GM23338 (cell line): ENCODE results near the gene SESN1. TPM values are rescaled to one million over a fixed set of nuclear protein-coding genes. Genes with fewer than 3 reads are reported as not detected.

Experiments used
- ATAC-seq: fragments of 200-7000 bp; cut with Tn5 transposase; 3 replicates; pipeline ENCODE4 v1.9.1; 2020
- DNase-seq: peaks from one replicate; pipeline ENCODE4 v3.0.0-alpha.2; 2015; ENCODE audit warnings: low spot score
- H2AFZ ChIP-seq: fragments of 200-600 bp; sonication (generic); 2 replicates; pipeline ENCODE4 v1.8.0; 2016; ENCODE audit warnings: antibody characterized with exemption, mild to moderate bottlenecking, moderate library complexity
- H3F3A ChIP-seq: fragments of 200-600 bp; sonication (generic); replicated peaks from 2 replicates; pipeline ENCODE4 v1.8.0; 2017; ENCODE audit warnings: antibody characterized with exemption, mixed run types, low read depth
- H3K27ac ChIP-seq: fragments of 200-600 bp; sonication (generic); 2 replicates; pipeline ENCODE4 v1.6.1; 2016; ENCODE audit warnings: low read depth
- H3K27me3 ChIP-seq: fragments of 200-600 bp; sonication (generic); 2 replicates; pipeline ENCODE4 v1.8.0; 2016; ENCODE audit warnings: mild to moderate bottlenecking, mixed run types, moderate library complexity; ENCODE audit not compliant: insufficient read depth
- H3K36me3 ChIP-seq: fragments of 200-600 bp; sonication (generic); 2 replicates; pipeline ENCODE4 v1.8.0; 2016; ENCODE audit warnings: mild to moderate bottlenecking; ENCODE audit not compliant: insufficient read depth
- H3K4me1 ChIP-seq: fragments of 200-600 bp; sonication (generic); 2 replicates; pipeline ENCODE4 v1.8.0; 2016; ENCODE audit warnings: mild to moderate bottlenecking, moderate library complexity; ENCODE audit not compliant: insufficient read depth
- H3K4me2 ChIP-seq: fragments of 200-600 bp; sonication (generic); 2 replicates; pipeline ENCODE4 v1.7.1; 2017; ENCODE audit warnings: mixed run types
- H3K4me3 ChIP-seq: fragments of 200-600 bp; sonication (generic); 2 replicates; pipeline ENCODE4 v1.6.1; 2016; ENCODE audit warnings: mixed run types
- H3K79me2 ChIP-seq: fragments of 200-600 bp; sonication (generic); replicated peaks from 2 replicates; pipeline ENCODE4 v1.8.0; 2017; ENCODE audit warnings: mild to moderate bottlenecking; ENCODE audit not compliant: insufficient read depth
- H3K9me2 ChIP-seq: fragments of 200-600 bp; sonication (generic); 2 replicates; pipeline ENCODE4 v1.8.0; 2017; ENCODE audit not compliant: insufficient read depth
- H4K20me1 ChIP-seq: fragments of 200-600 bp; sonication (generic); replicated peaks from 2 replicates; pipeline ENCODE4 v1.8.0; 2017; ENCODE audit warnings: mild to moderate bottlenecking; ENCODE audit not compliant: insufficient read depth
- H3K27ac Mint-ChIP-seq: 2 replicates; pipeline ENCODE4 v1.8.0; 2020; ENCODE audit warnings: inconsistent platforms, mild to moderate bottlenecking, moderate library complexity, mixed read lengths
- H3K27me3 Mint-ChIP-seq: 3 replicates; pipeline ENCODE4 v1.8.0; 2022; ENCODE audit warnings: low read depth, mild to moderate bottlenecking, moderate library complexity, mixed read lengths, inconsistent platforms; ENCODE audit not compliant: insufficient read depth, poor library complexity
- H3K36me3 Mint-ChIP-seq: 3 replicates; pipeline ENCODE4 v1.8.0; 2021; ENCODE audit warnings: low read depth, mild to moderate bottlenecking, inconsistent platforms, moderate library complexity, mixed read lengths
- H3K4me1 Mint-ChIP-seq: 3 replicates; pipeline ENCODE4 v1.8.0; 2020; ENCODE audit warnings: mild to moderate bottlenecking, inconsistent platforms, mixed read lengths
- H3K4me3 Mint-ChIP-seq: 3 replicates; pipeline ENCODE4 v1.8.0; 2021; ENCODE audit warnings: moderate library complexity, mild to moderate bottlenecking, inconsistent platforms, mixed read lengths
- H3K9me3 Mint-ChIP-seq: 3 replicates; pipeline ENCODE4 v1.8.0; 2020; ENCODE audit warnings: moderate library complexity, mild to moderate bottlenecking, inconsistent platforms, mixed read lengths
- CREB1 ChIP-seq: fragments of 250-450 bp; sonication (Bioruptor Pico); IDR thresholded peaks from 2 replicates; pipeline ENCODE4 v1.5.0; 2020; ENCODE audit warnings: low read depth, mild to moderate bottlenecking, moderate library complexity
- EZH2 ChIP-seq: fragments of 200-600 bp; sonication (generic); IDR thresholded peaks from one replicate; pipeline ENCODE4 v1.8.0; 2017; ENCODE audit warnings: antibody characterized with exemption, mild to moderate bottlenecking, low read depth; ENCODE audit not compliant: unreplicated experiment
- EZH2phosphoT487 ChIP-seq: fragments of 200-600 bp; sonication (generic); IDR thresholded peaks from one replicate; pipeline ENCODE4 v1.8.1; 2018; ENCODE audit warnings: antibody characterized with exemption; ENCODE audit not compliant: unreplicated experiment
- JUNB ChIP-seq: IDR thresholded peaks from one replicate; pipeline ENCODE4 v1.6.1; 2016; ENCODE audit warnings: antibody characterized with exemption; ENCODE audit not compliant: unreplicated experiment
- NANOG ChIP-seq: IDR thresholded peaks from 2 replicates; pipeline ENCODE4 v1.6.1; 2016; ENCODE audit warnings: antibody characterized with exemption, borderline replicate concordance
- POLR2AphosphoS5 ChIP-seq: IDR thresholded peaks from 2 replicates; pipeline ENCODE4 v1.6.1; 2016; ENCODE audit warnings: antibody characterized with exemption, low read depth
- STAT1 ChIP-seq: IDR thresholded peaks from one replicate; pipeline ENCODE4 v1.6.1; 2016; ENCODE audit warnings: antibody characterized with exemption; ENCODE audit not compliant: unreplicated experiment
- ZNF114 ChIP-seq: fragments of 250-450 bp; sonication (Bioruptor Pico); IDR thresholded peaks from 2 replicates; pipeline ENCODE4 v1.5.0; 2020; ENCODE audit warnings: mild to moderate bottlenecking, moderate library complexity
- polyA plus RNA-seq: library from polyadenylated mRNA; unstranded; fragments of >200 nt; fragmentation: Nextera tagmentation; extraction: Ambion mirVana; gene quantifications from 2 replicates; pipeline ENCODE4 v1.2.1, GENCODE V29; 2016
- total RNA-seq: library from RNA; depleted of rRNA; stranded (reverse); fragments of >200 nt; shearing (Covaris generic); gene quantifications from 2 replicates; pipeline ENCODE4 v1.2.3, GENCODE V29; 2014
- TF ChIP-seq, protein P1 (sequence below): IDR thresholded peaks from one replicate; pipeline ENCODE4 v1.6.1; 2018; ENCODE audit warnings: antibody characterized with exemption; ENCODE audit not compliant: unreplicated experiment
- TF ChIP-seq, protein P2 (sequence below), 2 experiments: fragments of 200-600 bp in 1 of 2; sonication (generic) in 1 of 2; conservative IDR thresholded peaks; 2 replicates each; pipeline versions ENCODE4 v1.5.1 to v1.6.1; 2016 to 2017; ENCODE audit warnings: antibody characterized with exemption in 2 of 2, low read depth in 2 of 2, mild to moderate bottlenecking in 2 of 2, moderate library complexity in 1 of 2
- TF ChIP-seq, protein P3 (sequence below): fragments of 250-450 bp; sonication (Bioruptor Pico); IDR thresholded peaks from 2 replicates; pipeline ENCODE4 v1.5.0; 2020; ENCODE audit warnings: mild to moderate bottlenecking, moderate library complexity

The SESN1 gene
- total and polyA plus RNA-seq, 2 experiments from 2014 or later = 26.2 to 36.4 TPM

GRCh38 chr6:108999428-108999827 is 95.2 kb downstream of the SESN1 start (continued):
- TF ChIP-seq, protein P1, sequence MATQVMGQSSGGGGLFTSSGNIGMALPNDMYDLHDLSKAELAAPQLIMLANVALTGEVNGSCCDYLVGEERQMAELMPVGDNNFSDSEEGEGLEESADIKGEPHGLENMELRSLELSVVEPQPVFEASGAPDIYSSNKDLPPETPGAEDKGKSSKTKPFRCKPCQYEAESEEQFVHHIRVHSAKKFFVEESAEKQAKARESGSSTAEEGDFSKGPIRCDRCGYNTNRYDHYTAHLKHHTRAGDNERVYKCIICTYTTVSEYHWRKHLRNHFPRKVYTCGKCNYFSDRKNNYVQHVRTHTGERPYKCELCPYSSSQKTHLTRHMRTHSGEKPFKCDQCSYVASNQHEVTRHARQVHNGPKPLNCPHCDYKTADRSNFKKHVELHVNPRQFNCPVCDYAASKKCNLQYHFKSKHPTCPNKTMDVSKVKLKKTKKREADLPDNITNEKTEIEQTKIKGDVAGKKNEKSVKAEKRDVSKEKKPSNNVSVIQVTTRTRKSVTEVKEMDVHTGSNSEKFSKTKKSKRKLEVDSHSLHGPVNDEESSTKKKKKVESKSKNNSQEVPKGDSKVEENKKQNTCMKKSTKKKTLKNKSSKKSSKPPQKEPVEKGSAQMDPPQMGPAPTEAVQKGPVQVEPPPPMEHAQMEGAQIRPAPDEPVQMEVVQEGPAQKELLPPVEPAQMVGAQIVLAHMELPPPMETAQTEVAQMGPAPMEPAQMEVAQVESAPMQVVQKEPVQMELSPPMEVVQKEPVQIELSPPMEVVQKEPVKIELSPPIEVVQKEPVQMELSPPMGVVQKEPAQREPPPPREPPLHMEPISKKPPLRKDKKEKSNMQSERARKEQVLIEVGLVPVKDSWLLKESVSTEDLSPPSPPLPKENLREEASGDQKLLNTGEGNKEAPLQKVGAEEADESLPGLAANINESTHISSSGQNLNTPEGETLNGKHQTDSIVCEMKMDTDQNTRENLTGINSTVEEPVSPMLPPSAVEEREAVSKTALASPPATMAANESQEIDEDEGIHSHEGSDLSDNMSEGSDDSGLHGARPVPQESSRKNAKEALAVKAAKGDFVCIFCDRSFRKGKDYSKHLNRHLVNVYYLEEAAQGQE = no peak
- TF ChIP-seq, protein P2, sequence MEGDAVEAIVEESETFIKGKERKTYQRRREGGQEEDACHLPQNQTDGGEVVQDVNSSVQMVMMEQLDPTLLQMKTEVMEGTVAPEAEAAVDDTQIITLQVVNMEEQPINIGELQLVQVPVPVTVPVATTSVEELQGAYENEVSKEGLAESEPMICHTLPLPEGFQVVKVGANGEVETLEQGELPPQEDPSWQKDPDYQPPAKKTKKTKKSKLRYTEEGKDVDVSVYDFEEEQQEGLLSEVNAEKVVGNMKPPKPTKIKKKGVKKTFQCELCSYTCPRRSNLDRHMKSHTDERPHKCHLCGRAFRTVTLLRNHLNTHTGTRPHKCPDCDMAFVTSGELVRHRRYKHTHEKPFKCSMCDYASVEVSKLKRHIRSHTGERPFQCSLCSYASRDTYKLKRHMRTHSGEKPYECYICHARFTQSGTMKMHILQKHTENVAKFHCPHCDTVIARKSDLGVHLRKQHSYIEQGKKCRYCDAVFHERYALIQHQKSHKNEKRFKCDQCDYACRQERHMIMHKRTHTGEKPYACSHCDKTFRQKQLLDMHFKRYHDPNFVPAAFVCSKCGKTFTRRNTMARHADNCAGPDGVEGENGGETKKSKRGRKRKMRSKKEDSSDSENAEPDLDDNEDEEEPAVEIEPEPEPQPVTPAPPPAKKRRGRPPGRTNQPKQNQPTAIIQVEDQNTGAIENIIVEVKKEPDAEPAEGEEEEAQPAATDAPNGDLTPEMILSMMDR (conservative IDR thresholded peaks at IDR 0.05; ENCODE audit: low read depth in 2 of 2) = no peak
- no peak for TF ChIP-seq CREB1
- no peak for TF ChIP-seq EZH2phosphoT487
- no peak for TF ChIP-seq JUNB
- no peak for TF ChIP-seq NANOG
- no peak for TF ChIP-seq EZH2
- TF ChIP-seq ZNF114 (CRISPR knock-in tag) = no peak
- TF ChIP-seq STAT1 = no peak

- ATAC-seq (no peak), DNase-seq (no peak)
- Histone ChIP-seq H3K27me3 (no peaks in the 10 kb centered on the region), H3F3A (no peaks in the 10 kb centered on the region), H3K79me2 (peaks cover 3% of the 10 kb centered on the region; the same call in 1 of the 2 replicates), H4K20me1 (0 out of 2 replicates have a peak, but pooled peaks cover 3% of the 10 kb centered on the region), H3K4me1 (no peaks in the 10 kb centered on the region), H2AFZ (no peak overlapping the region), H3K36me3 (peaks cover 5% of the 10 kb centered on the region; the same call in 1 of the 2 replicates), H3K9me2 (no peaks in the 10 kb centered on the region), H3K27ac (no peak overlapping the region), H3K4me3 (no peak overlapping the region), H3K4me2 (no peak overlapping the region)
- Mint-ChIP-seq H3K4me3 (no peak overlapping the region), H3K27ac (no peak overlapping the region), H3K9me3 (no peaks in the 10 kb centered on the region), H3K4me1 (no peaks in the 10 kb centered on the region), H3K36me3 (peaks cover 12% of the 10 kb centered on the region; the same call in 2 of the 3 replicates), H3K27me3 (no peaks in the 10 kb centered on the region)
- TF ChIP-seq, protein P3, sequence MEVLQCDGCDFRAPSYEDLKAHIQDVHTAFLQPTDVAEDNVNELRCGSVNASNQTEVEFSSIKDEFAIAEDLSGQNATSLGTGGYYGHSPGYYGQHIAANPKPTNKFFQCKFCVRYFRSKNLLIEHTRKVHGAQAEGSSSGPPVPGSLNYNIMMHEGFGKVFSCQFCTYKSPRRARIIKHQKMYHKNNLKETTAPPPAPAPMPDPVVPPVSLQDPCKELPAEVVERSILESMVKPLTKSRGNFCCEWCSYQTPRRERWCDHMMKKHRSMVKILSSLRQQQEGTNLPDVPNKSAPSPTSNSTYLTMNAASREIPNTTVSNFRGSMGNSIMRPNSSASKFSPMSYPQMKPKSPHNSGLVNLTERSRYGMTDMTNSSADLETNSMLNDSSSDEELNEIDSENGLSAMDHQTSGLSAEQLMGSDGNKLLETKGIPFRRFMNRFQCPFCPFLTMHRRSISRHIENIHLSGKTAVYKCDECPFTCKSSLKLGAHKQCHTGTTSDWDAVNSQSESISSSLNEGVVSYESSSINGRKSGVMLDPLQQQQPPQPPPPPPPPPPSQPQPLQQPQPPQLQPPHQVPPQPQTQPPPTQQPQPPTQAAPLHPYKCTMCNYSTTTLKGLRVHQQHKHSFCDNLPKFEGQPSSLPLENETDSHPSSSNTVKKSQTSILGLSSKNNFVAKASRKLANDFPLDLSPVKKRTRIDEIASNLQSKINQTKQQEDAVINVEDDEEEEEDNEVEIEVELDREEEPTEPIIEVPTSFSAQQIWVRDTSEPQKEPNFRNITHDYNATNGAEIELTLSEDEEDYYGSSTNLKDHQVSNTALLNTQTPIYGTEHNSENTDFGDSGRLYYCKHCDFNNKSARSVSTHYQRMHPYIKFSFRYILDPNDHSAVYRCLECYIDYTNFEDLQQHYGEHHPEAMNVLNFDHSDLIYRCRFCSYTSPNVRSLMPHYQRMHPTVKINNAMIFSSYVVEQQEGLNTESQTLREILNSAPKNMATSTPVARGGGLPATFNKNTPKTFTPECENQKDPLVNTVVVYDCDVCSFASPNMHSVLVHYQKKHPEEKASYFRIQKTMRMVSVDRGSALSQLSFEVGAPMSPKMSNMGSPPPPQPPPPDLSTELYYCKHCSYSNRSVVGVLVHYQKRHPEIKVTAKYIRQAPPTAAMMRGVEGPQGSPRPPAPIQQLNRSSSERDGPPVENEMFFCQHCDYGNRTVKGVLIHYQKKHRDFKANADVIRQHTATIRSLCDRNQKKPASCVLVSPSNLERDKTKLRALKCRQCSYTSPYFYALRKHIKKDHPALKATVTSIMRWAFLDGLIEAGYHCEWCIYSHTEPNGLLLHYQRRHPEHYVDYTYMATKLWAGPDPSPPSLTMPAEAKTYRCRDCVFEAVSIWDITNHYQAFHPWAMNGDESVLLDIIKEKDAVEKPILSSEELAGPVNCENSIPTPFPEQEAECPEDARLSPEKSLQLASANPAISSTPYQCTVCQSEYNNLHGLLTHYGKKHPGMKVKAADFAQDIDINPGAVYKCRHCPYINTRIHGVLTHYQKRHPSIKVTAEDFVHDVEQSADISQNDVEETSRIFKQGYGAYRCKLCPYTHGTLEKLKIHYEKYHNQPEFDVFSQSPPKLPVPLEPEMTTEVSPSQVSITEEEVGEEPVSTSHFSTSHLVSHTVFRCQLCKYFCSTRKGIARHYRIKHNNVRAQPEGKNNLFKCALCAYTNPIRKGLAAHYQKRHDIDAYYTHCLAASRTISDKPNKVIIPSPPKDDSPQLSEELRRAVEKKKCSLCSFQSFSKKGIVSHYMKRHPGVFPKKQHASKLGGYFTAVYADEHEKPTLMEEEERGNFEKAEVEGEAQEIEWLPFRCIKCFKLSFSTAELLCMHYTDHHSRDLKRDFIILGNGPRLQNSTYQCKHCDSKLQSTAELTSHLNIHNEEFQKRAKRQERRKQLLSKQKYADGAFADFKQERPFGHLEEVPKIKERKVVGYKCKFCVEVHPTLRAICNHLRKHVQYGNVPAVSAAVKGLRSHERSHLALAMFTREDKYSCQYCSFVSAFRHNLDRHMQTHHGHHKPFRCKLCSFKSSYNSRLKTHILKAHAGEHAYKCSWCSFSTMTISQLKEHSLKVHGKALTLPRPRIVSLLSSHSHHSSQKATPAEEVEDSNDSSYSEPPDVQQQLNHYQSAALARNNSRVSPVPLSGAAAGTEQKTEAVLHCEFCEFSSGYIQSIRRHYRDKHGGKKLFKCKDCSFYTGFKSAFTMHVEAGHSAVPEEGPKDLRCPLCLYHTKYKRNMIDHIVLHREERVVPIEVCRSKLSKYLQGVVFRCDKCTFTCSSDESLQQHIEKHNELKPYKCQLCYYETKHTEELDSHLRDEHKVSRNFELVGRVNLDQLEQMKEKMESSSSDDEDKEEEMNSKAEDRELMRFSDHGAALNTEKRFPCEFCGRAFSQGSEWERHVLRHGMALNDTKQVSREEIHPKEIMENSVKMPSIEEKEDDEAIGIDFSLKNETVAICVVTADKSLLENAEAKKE (CRISPR knock-in tag) = no peak
- TF ChIP-seq POLR2AphosphoS5 (no peak), JUNB (no peak)
- TF ChIP-seq, protein P1 = no peak
Observed at GRCh38 chr6:108998485-108998884, 96.2 kb downstream of the SESN1 start.
